GM21447 (cell line): Measurements from ENCODE around the gene LRRFIP1.
"Not testable (repeated sequence)": the region's sequence is repeated elsewhere in the genome, so short reads cannot be mapped to it uniquely, and the experiment has no call there.

Experiments used
- ATAC-seq: cut with Tn5 transposase; IDR thresholded peaks from one replicate; pipeline ENCODE4 v1.9.1; 2021; ENCODE audit not compliant: unreplicated experiment

The LRRFIP1 gene

GRCh38 chr2:237597196-237598145 is 29.9 kb upstream of the LRRFIP1 start:
- ATAC-seq, result no peak

GRCh38 chr2:237598468-237599208 is 28.7 kb upstream of the LRRFIP1 start:
- ATAC-seq, result no peak

GRCh38 chr2:237599465-237600110 is 27.8 kb upstream of the LRRFIP1 start:
- no peak for ATAC-seq

- no peak for ATAC-seq
These were observed 27.1 kb upstream of the LRRFIP1 start for GRCh38 chr2:237600205-237600846.

GRCh38 chr2:237601453-237602116 is 25.8 kb upstream of the LRRFIP1 start:
- ATAC-seq, result no peak

- no peak for ATAC-seq
These were observed 25.0 kb upstream of the LRRFIP1 start for GRCh38 chr2:237602409-237602808.

GRCh38 chr2:237603049-237603717 is 24.2 kb upstream of the LRRFIP1 start:
- ATAC-seq, result no peak

GRCh38 chr2:237603718-237604362 is 23.5 kb upstream of the LRRFIP1 start:
- peak; percentile 90 for ATAC-seq

- ATAC-seq, result no peak
These were observed 23.0 kb upstream of the LRRFIP1 start for GRCh38 chr2:237604391-237604790.

GRCh38 chr2:237604960-237605359 is 22.4 kb upstream of the LRRFIP1 start:
- ATAC-seq, result no peak

- not testable (repeated sequence) for ATAC-seq
These were observed 20.9 kb upstream of the LRRFIP1 start for GRCh38 chr2:237606522-237606921.

GRCh38 chr2:237612527-237613357 is 14.6 kb upstream of the LRRFIP1 start:
- no peak for ATAC-seq

- ATAC-seq, result no peak
These were observed 13.7 kb upstream of the LRRFIP1 start for GRCh38 chr2:237613679-237614078.

- no peak for ATAC-seq
These were observed 13.2 kb upstream of the LRRFIP1 start for GRCh38 chr2:237614151-237614720.

- ATAC-seq, result no peak
These were observed 11.6 kb upstream of the LRRFIP1 start for GRCh38 chr2:237615631-237616249.

- no peak for ATAC-seq
These were observed 11.0 kb upstream of the LRRFIP1 start for GRCh38 chr2:237616373-237616733.

- no peak for ATAC-seq
These were observed 10.4 kb upstream of the LRRFIP1 start for GRCh38 chr2:237616734-237617586.
